Measurements from ENCODE around the gene ATP1A3.

ATP1A3 gene

GRCh38 chr19:42037649-42038048 is 43.6 kb upstream of the ATP1A3 start:
- TF ChIP-seq REST (IDR thresholded peaks at IDR 0.05; ENCODE audit: insufficient read depth in 1 of 2, low read depth in 2 of 2, low read length in 2 of 2) = no peak
- no peak for TF ChIP-seq FOXP2 (optimal IDR thresholded peaks at IDR 0.05; ENCODE audit: borderline replicate concordance, extremely low read depth, extremely low read length, insufficient read depth)
- no peak for TF ChIP-seq TAF1 (IDR thresholded peaks at IDR 0.05; ENCODE audit: borderline replicate concordance, insufficient read depth, low read length)
- TF ChIP-seq POLR2AphosphoS5 (IDR thresholded peaks at IDR 0.05; ENCODE audit: low read depth, low read length) = no peak

GRCh38 chr19:42034640-42035391 is 40.8 kb upstream of the ATP1A3 start:
- 0 out of 4 replicates have a peak, but pooled peaks of 1 of the 2 experiments have one; percentile 35 for TF ChIP-seq REST (IDR thresholded peaks at IDR 0.05; ENCODE audit: insufficient read depth in 1 of 2, low read depth in 2 of 2, low read length in 2 of 2)

- TF ChIP-seq REST (IDR thresholded peaks at IDR 0.05; ENCODE audit: insufficient read depth in 1 of 2, low read depth in 2 of 2, low read length in 2 of 2) = no peak
- TF ChIP-seq TAF1 (IDR thresholded peaks at IDR 0.05; ENCODE audit: borderline replicate concordance, insufficient read depth, low read length) = no peak
- no peak for TF ChIP-seq FOXP2 (optimal IDR thresholded peaks at IDR 0.05; ENCODE audit: borderline replicate concordance, extremely low read depth, extremely low read length, insufficient read depth)
- no peak for TF ChIP-seq SIN3A (IDR thresholded peaks at IDR 0.05; ENCODE audit: borderline replicate concordance, insufficient read depth, low read length)
- no peak for TF ChIP-seq POLR2AphosphoS5 (IDR thresholded peaks at IDR 0.05; ENCODE audit: low read depth, low read length)
Measured at GRCh38 chr19:42033413-42033812, 39.4 kb upstream of the ATP1A3 start.

- TF ChIP-seq REST (IDR thresholded peaks at IDR 0.05; ENCODE audit: insufficient read depth in 1 of 2, low read depth in 2 of 2, low read length in 2 of 2) (peak in 1 of 2 experiments; percentile 50; a peak in 1 of 4 replicates), TAF1 (IDR thresholded peaks at IDR 0.05; ENCODE audit: borderline replicate concordance, insufficient read depth, low read length) (no peak), FOXP2 (optimal IDR thresholded peaks at IDR 0.05; ENCODE audit: borderline replicate concordance, extremely low read depth, extremely low read length, insufficient read depth) (no peak), SIN3A (IDR thresholded peaks at IDR 0.05; ENCODE audit: borderline replicate concordance, insufficient read depth, low read length) (no peak), POLR2AphosphoS5 (IDR thresholded peaks at IDR 0.05; ENCODE audit: low read depth, low read length) (peak; percentile 22; the same call in 1 of the 2 replicates)
Measured at GRCh38 chr19:42032431-42032830, 38.4 kb upstream of the ATP1A3 start.
